ENCODE data around the gene PSME3. TPM values are rescaled to one million over a fixed set of nuclear protein-coding genes. Genes with fewer than 3 reads are reported as not detected.
A peak's percentile ranks its signal among the peaks of the same experiment; 100 is the strongest.

Gene PSME3
- total and polyA plus RNA-seq, 2 of the 13 experiments (the other 11 are each of a cell fraction or from before 2014, with no cell fraction given): 66.3 to 135 TPM

- 0 out of 2 replicates have a peak, but pooled peaks have one; percentile 61 for TF ChIP-seq ZNF180 (CRISPR knock-in tag; IDR thresholded peaks at IDR 0.05; ENCODE audit: borderline replicate concordance, low read depth)
- TF ChIP-seq TFAP4 (IDR thresholded peaks at IDR 0.05; ENCODE audit: borderline replicate concordance, low read depth): peak; percentile 82; the same call in 1 of the 2 replicates
- TF ChIP-seq HNRNPH1 (optimal IDR thresholded peaks at IDR 0.05; ENCODE audit: low read depth, low read length): no peak
- peak; percentile 0; the same call in 1 of the 2 replicates for TF ChIP-seq SMC3 (IDR thresholded peaks at IDR 0.05; ENCODE audit: low read length)
- peak; percentile 78; the same call in 1 of the 2 replicates for TF ChIP-seq ZNF746 (CRISPR knock-in tag; IDR thresholded peaks at IDR 0.05)
- no peak for TF ChIP-seq ZNF235 (CRISPR knock-in tag; IDR thresholded peaks at IDR 0.05; ENCODE audit: borderline replicate concordance)
- no peak for TF ChIP-seq ZNF879 (CRISPR knock-in tag; IDR thresholded peaks at IDR 0.05)
- TF ChIP-seq SP2 (CRISPR knock-in tag; IDR thresholded peaks at IDR 0.05): no peak
- no peak for TF ChIP-seq ZNF260 (CRISPR knock-in tag; IDR thresholded peaks at IDR 0.05; ENCODE audit: borderline replicate concordance, low read depth)
- no peak for TF ChIP-seq KLF11 (CRISPR knock-in tag; IDR thresholded peaks at IDR 0.05)
- no peak for TF ChIP-seq ZNF496 (CRISPR knock-in tag; IDR thresholded peaks at IDR 0.05; ENCODE audit: insufficient replicate concordance)
- TF ChIP-seq RAD21 (CRISPR knock-in tag; IDR thresholded peaks at IDR 0.05): peak; percentile 67; the same call in 1 of the 2 replicates
- TF ChIP-seq NFAT5 (CRISPR knock-in tag; IDR thresholded peaks at IDR 0.05): no peak
- no peak for TF ChIP-seq ZBTB21 (CRISPR knock-in tag; IDR thresholded peaks at IDR 0.05)
- TF ChIP-seq RFX5 (IDR thresholded peaks at IDR 0.05; ENCODE audit: low read depth, low read length): no peak
- peak; percentile 90; the same call in 1 of the 2 replicates for TF ChIP-seq ZNF280B (CRISPR knock-in tag; IDR thresholded peaks at IDR 0.05; ENCODE audit: borderline replicate concordance)
- TF ChIP-seq CENPBD1 (CRISPR knock-in tag; IDR thresholded peaks at IDR 0.05; ENCODE audit: borderline replicate concordance, low read depth): no peak
- peak; percentile 100 for TF ChIP-seq NCOR1 (IDR thresholded peaks at IDR 0.05; ENCODE audit: borderline replicate concordance, low read length)
- TF ChIP-seq ZSCAN25 (CRISPR knock-in tag; IDR thresholded peaks at IDR 0.05): peak; percentile 52; the same call in 1 of the 2 replicates
- TF ChIP-seq AKAP8 (CRISPR knock-in tag; IDR thresholded peaks at IDR 0.05): no peak; the same call in 1 of the 2 replicates
- TF ChIP-seq SATB2 (CRISPR knock-in tag; IDR thresholded peaks at IDR 0.05): no peak
- peak; percentile 57; the same call in 1 of the 2 replicates for TF ChIP-seq ZNF703 (CRISPR knock-in tag; IDR thresholded peaks at IDR 0.05; ENCODE audit: borderline replicate concordance)
These were observed 53.3 kb downstream of the PSME3 start (continued) for GRCh38 chr17:42886283-42887176.

Data from HepG2 (cell line).